ENCODE measurements around the gene PTPRN2. TPM values are rescaled to one million over a fixed set of nuclear protein-coding genes. Genes with fewer than 3 reads are reported as not detected.

PTPRN2 gene
- total and polyA plus RNA-seq, 2 of the 8 experiments (the other 6 are each of a cell fraction or from before 2014, with no cell fraction given), result 2.6 to 4.5 TPM

DNA sequence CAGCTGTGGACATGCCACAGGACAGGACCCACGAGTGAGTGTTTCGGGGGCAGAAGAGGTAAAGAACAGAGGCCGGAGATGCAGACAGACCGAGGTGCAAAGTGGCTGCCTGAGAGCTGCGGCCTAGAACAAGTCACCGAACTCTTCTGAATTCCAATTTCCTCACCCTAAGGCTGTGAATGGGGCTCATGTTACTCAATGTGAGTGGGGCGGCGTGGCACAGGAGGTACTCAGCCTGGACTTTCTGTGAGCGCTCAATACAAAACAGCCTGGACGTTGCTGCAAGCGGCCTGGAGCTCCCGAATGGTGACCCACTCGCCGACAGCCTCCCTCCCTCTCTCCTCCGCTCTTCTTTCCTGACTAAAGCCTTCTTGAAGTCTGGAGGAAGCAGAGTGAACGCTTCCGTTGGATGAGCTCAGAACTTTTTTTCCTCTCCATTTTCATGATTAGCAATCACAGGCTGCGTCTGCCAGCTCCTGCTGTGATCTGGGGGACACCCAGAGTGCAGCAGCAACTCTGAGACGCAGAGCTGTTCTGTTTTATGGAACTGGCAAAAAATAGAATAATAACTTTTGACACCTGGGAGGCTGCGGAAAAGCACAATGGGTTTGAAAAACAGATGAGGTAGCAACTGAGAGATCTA lies 108.5 kb downstream of the PTPRN2 start:
- Histone ChIP-seq H3K79me1 (ENCODE audit: low read depth, low read length) (no peaks in the 10 kb centered on the region), H4K91ac (replicated peaks; ENCODE audit: insufficient read length, low read length) (no peak overlapping the region), H4K5ac (ENCODE audit: insufficient read length, low read depth, low read length) (no peak overlapping the region), H3K23ac (ENCODE audit: insufficient read length) (no peak overlapping the region), H2AFZ (ENCODE audit: low read length) (peak overlapping the region; percentile 23; the same call in 1 of the 2 replicates), H3K27me3 (replicated peaks in 1 of 4; ENCODE audit: control insufficient read depth in 3 of 4, extremely low read depth in 1 of 4, insufficient read depth in 3 of 4, low read length in 3 of 4) (no peaks in the 10 kb centered on the region; a peak in 1 of 7 replicates), H2BK120ac (replicated peaks; ENCODE audit: low read depth, low read length) (no peak overlapping the region), H3K56ac (replicated peaks; ENCODE audit: insufficient read length, low read depth, low read length) (no peak overlapping the region), H3K4me2 (ENCODE audit: insufficient read depth in 1 of 2, low read depth in 2 of 2, low read length in 2 of 2) (no peak overlapping the region), H2BK12ac (ENCODE audit: low read depth, low read length) (0 out of 2 replicates have a peak overlapping the region, but pooled peaks have one; percentile 7), H2BK20ac (ENCODE audit: low read length) (no peak overlapping the region), H3K9ac (replicated peaks in 1 of 4; ENCODE audit: extremely low read depth in 1 of 4, low read depth in 3 of 4, low read length in 3 of 4) (no peak overlapping the region), H3K4me1 (replicated peaks in 1 of 4; ENCODE audit: control insufficient read depth in 3 of 4, insufficient read depth in 4 of 4, low read length in 3 of 4) (peaks cover 0 to 14% (median 3%) of the 10 kb centered on the region in 4 experiments; a peak in 3 of 7 replicates), H3K14ac (ENCODE audit: insufficient read length) (no peak overlapping the region), H3K79me2 (ENCODE audit: control insufficient read depth in 1 of 2, insufficient read depth in 2 of 2, low read length in 2 of 2) (no peaks in the 10 kb centered on the region), H3K18ac (ENCODE audit: extremely low read depth, low read length) (0 out of 2 replicates have a peak overlapping the region, but pooled peaks have one; percentile 3), H3K4me3 (ENCODE audit: extremely low read depth in 1 of 4, insufficient read depth in 2 of 4, low read depth in 3 of 4, low read length in 4 of 4) (no peak overlapping the region), H4K8ac (ENCODE audit: extremely low read depth, insufficient read depth, low read length) (no peak overlapping the region; the same call in 1 of the 2 replicates), H2AK5ac (ENCODE audit: low read depth, low read length) (no peak overlapping the region), H3K9me3 (ENCODE audit: insufficient read depth in 2 of 2, low read depth in 1 of 2, low read length in 1 of 2) (no peaks in the 10 kb centered on the region), H4K20me1 (replicated peaks in 1 of 2; ENCODE audit: control insufficient read depth in 1 of 2, insufficient read depth in 2 of 2, low read length in 2 of 2) (no peaks in the 10 kb centered on the region), H2BK15ac (ENCODE audit: low read length) (0 out of 2 replicates have a peak overlapping the region, but pooled peaks have one; percentile 8), H3K27ac (ENCODE audit: low read depth, low read length) (no peak overlapping the region), H3K23me2 (ENCODE audit: low read depth, low read length) (no peaks in the 10 kb centered on the region), H3K36me3 (ENCODE audit: control insufficient read depth in 2 of 4, insufficient read depth in 4 of 4, low read length in 3 of 4) (no peaks in the 10 kb centered on the region), H3K4ac (replicated peaks; ENCODE audit: insufficient read length, low read depth, low read length) (no peak overlapping the region), H2BK5ac (ENCODE audit: low read depth, low read length) (no peak overlapping the region)
- DNase-seq (ENCODE audit: low read depth in 1 of 2, low spot score in 2 of 2) (no peak), FAIRE-seq (no peak)
- POLR2A ChIA-PET (ENCODE audit: partially characterized antibody), result interaction anchor here (1.2 kb wide), 1 partner anchor 16 kb away, joined by 3 read pairs; no protein-coding TSS in a partner anchor
- CTCF ChIA-PET (ENCODE audit: partially characterized antibody), result interaction anchor here (1.3 kb wide), 1 partner anchor 11 kb away, joined by 4 read pairs; no protein-coding TSS in a partner anchor
- no peak for TF ChIP-seq KDM4A (IDR thresholded peaks at IDR 0.05; ENCODE audit: low read depth, low read length, severe bottlenecking)
- no peak for TF ChIP-seq TEAD4 (IDR thresholded peaks at IDR 0.05; ENCODE audit: low read depth, low read length)
- WGBS, 2 experiments (ENCODE audit: extremely low coverage in 1 of 2, insufficient coverage in 1 of 2, insufficient read length in 1 of 2, insufficient replicate concordance in 2 of 2, low coverage in 1 of 2, low lambda C conversion rate in 2 of 2, missing lambda C conversion rate in 1 of 2), result 82% methylated on average over 20 of the region's 20 CpGs; no CpG with 5 or more reads in 1 of the 2 experiments

All from H1 (cell line).